ENCODE results near the gene SLC25A21.
A peak's percentile ranks its signal among the peaks of the same experiment; 100 is the strongest.

The SLC25A21 gene

GRCh38 chr14:36683083-36683724 is 489.2 kb downstream of the SLC25A21 start:
- no peak for DNase-seq

- no peak for DNase-seq
Measured at GRCh38 chr14:36682338-36682737, 490.1 kb downstream of the SLC25A21 start.

- no peak for DNase-seq
Measured at GRCh38 chr14:36676236-36676635, 496.2 kb downstream of the SLC25A21 start.

GRCh38 chr14:36675581-36675980 is 496.8 kb downstream of the SLC25A21 start:
- no peak for DNase-seq

- no peak for DNase-seq
Measured at GRCh38 chr14:36674659-36675058, 497.7 kb downstream of the SLC25A21 start.

GRCh38 chr14:36672095-36672494 is 500.3 kb downstream of the SLC25A21 start:
- DNase-seq, result no peak

GRCh38 chr14:36671149-36671548 is 501.3 kb downstream of the SLC25A21 start:
- no peak for DNase-seq

GRCh38 chr14:36667679-36668078 is 504.7 kb downstream of the SLC25A21 start:
- DNase-seq, result no peak

- DNase-seq, result no peak
Measured at GRCh38 chr14:36666416-36667206, 505.8 kb downstream of the SLC25A21 start.

- DNase-seq, result no peak
Measured at GRCh38 chr14:36665887-36666415, 506.5 kb downstream of the SLC25A21 start.

- DNase-seq, result no peak
Measured at GRCh38 chr14:36664322-36665193, 507.8 kb downstream of the SLC25A21 start.

GRCh38 chr14:36663404-36664321 is 508.7 kb downstream of the SLC25A21 start:
- DNase-seq, result no peak

GRCh38 chr14:36662543-36663403 is 509.6 kb downstream of the SLC25A21 start:
- no peak for DNase-seq

GRCh38 chr14:36662258-36662542 is 510.2 kb downstream of the SLC25A21 start:
- DNase-seq, result no peak

GRCh38 chr14:36661506-36662257 is 510.7 kb downstream of the SLC25A21 start, which contains the start of gene PAX9:
TSS of gene PAX9 (plus strand) at chr14:36661860. CDS start at chr14:36662090, 230 bp downstream.
- peak; percentile 38 for DNase-seq

- no peak for DNase-seq
Measured at GRCh38 chr14:36660736-36661505, 511.5 kb downstream of the SLC25A21 start.

- no peak for DNase-seq
Measured at GRCh38 chr14:36659822-36660735, 512.3 kb downstream of the SLC25A21 start.
